OCI-LY1 (cell line): Measurements from ENCODE around the gene NALCN.

Experiments used
- CTCF ChIP-seq: fragments of 200-600 bp; sonication (generic), shearing (Covaris generic); IDR thresholded peaks from 2 replicates; pipeline ENCODE4 v1.5.1; 2017; ENCODE audit warnings: mild to moderate bottlenecking, antibody characterized with exemption, low read length, moderate library complexity, mixed read lengths
- EZH2 ChIP-seq: fragments of 200-600 bp; sonication (generic), shearing (Covaris generic); IDR thresholded peaks from 2 replicates; pipeline ENCODE4 v1.8.0; 2017; ENCODE audit warnings: borderline replicate concordance, mixed run types, mild to moderate bottlenecking, antibody characterized with exemption, low read length, moderate library complexity, mixed read lengths

- TF ChIP-seq CTCF (no peak), EZH2 (no peak)
Measured at GRCh38 chr13:101384929-101385328, 31.4 kb downstream of the NALCN start.
